ENCODE data around the gene KIAA1549.

- TF ChIP-seq SIN3B (IDR thresholded peaks at IDR 0.05; ENCODE audit: low read depth) (no peak), CEBPZ (IDR thresholded peaks at IDR 0.05; ENCODE audit: borderline replicate concordance, low read depth, low read length) (no peak), KAT2B (IDR thresholded peaks at IDR 0.05; ENCODE audit: low read depth, low read length) (no peak), SMAD4 (CRISPR knock-in tag; conservative IDR thresholded peaks at IDR 0.05) (no peak), MTA2 (IDR thresholded peaks at IDR 0.05; ENCODE audit: low read depth) (no peak)
Observed at GRCh38 chr7:138873220-138873892, 107.8 kb downstream of the KIAA1549 start.
